Midbrain (tissue), 1 donor: ENCODE data around the gene EPHB1.
"Not testable (repeated sequence)": the region's sequence is repeated elsewhere in the genome, so short reads cannot be mapped to it uniquely, and the experiment has no call there.

Experiments
- DNase-seq: peaks from one replicate; lab custom pipeline; 2025; lab: John Stamatoyannopoulos, UW

The EPHB1 gene

GRCh38 chr3:135215516-135215915, 420.5 kb downstream of the EPHB1 start:
- DNase-seq: no peak

DNA sequence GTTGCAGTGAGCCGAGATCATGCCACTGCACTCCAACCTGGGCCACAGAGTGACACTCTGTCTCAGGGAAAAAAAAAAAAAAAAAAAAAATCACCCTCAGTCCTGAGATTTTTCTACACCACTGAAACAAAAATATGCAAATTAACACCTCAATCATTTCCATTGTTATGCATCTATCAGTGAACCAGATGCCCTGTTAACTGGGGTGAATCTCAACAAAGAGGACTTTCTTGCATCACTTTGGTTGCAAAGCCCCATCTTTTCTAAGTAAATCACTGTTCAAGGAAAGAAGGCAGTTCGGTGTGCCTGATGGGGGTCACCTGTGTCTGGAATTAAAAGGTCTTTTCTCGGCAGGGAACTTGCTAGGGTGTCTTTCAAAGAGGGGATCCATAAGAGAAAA, 421.6 kb downstream of the EPHB1 start:
- DNase-seq: no peak

- DNase-seq: no peak
These were observed 422.7 kb downstream of the EPHB1 start for GRCh38 chr3:135217730-135218129.

DNA sequence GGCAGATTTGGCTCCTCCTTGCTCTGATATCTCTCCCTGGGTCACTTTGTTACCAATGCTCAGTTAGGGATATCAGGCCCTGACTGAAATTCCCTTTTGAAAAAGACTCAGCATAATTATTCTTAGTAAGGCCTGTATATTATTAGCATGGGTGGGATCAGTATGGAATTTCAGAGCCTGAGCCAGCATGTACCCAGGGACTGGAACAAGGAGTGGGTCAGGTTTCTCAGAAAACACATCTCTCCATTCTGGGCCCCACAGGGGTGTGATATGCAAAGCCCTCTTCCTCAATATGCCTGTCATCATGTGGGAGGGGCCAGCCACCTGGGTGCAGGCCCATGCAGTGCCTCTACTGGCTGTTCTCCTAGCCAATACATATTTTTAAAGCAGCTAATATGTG, 423.2 kb downstream of the EPHB1 start:
- no peak for DNase-seq

DNA sequence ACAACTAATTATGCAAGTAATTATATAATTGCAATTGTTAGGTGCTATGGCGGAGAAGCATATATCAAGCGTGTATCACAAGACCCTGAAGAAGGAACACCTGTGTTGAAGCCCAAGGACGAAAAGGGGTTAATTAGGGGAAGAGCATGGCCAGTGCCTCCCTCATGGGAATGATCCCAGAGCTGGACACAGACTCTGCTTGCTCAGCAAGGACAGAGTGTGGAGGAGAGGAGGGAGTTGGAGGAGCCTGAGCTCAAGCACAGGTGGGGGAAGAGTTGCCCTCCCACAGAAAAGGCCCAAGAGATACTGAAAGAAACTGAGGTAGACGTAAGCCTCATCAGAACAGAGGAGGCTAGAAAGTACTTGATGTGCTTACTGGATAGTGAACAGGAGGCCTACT, 423.7 kb downstream of the EPHB1 start:
- DNase-seq: no peak

DNA sequence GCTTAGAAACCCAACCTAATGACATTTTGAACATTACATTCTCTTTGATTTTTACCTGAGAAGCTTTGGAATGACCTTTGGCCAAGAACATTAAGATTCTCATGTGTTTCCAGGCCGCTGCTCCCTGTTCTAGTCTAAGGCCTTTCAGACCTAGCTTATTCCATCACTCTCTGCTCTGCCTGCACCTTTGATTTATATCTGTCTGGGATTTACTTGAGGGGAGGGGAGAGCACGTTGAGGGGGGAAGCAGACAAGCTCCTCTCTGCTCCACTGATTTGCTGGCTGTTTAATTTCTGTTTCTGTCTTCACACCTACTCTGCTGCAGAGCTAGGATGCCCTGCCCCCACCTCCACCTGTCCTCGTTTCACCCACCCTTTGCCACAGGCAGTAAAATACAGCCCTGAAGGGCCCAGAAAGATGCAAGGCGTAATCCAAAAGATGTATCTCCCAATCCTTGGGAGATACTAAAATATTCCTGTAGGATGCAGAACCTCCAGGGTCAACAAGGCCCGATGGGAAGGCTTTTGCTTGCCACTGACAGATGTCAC, 429.8 kb downstream of the EPHB1 start:
- DNase-seq: no peak

GRCh38 chr3:135226057-135226456, 431.0 kb downstream of the EPHB1 start:
- no peak for DNase-seq

GRCh38 chr3:135228201-135228600, 433.1 kb downstream of the EPHB1 start:
- DNase-seq: no peak

- no peak for DNase-seq
These were observed 434.0 kb downstream of the EPHB1 start for GRCh38 chr3:135229018-135229495.

DNA sequence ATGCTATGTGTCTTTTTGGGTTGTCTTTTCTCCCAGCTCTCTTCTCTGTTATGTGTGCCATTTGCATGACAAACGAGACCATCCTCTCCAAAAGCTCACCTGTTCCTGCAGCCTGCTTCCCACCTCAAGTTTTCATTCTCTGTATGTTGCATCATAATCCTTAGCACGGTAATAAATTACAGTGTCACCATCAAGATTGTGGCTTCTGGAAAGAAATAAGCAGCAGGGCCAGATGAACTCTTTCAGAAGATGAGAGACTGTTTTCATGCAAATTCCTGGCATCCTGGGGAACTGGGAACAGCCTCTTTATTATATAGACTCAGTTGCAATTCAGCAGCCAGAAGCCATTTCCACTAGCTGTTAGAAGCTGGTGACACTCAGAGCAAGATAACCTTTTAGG, 436.7 kb downstream of the EPHB1 start:
- no peak for DNase-seq

DNA sequence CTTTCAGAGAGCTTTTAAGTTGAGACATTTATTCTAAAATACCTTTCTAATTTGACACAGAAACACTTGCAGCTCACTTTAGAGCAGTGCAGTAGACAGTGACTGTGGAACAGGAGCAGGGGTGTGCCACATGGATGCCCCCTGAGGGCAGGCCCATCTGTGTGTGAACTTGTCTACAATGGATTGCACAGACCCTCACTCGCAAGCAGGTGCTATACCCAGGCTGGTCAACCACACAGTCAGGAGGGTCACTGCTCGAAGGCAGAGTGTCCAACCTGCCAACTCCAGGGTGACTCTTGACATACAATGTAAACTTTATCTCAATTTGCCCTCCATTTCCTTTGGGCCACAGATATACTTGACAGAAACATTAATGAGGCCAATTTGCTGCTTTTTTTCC, 437.2 kb downstream of the EPHB1 start:
- no peak for DNase-seq

DNA sequence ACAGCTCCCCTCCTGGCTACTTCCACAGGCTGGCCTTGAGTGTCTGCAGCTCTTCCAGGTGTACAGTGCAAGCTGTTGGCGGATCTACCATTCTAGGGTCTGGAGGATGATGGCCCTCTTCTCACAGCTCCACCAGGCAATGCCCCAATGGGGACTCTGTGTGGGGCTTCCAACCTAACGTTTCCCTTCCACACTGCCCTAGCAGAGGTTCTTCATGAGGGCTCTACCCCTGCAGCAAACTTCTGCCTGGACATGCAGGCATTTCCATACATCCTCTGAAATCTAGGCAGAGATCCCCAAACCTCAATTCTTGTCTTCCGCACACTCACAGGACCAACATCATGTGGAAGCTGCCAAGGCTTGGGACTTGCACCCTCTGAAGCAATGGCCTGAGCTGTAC, 438.4 kb downstream of the EPHB1 start:
- not testable (repeated sequence) for DNase-seq

GRCh38 chr3:135235541-135235940, 440.5 kb downstream of the EPHB1 start:
- no peak for DNase-seq

DNA sequence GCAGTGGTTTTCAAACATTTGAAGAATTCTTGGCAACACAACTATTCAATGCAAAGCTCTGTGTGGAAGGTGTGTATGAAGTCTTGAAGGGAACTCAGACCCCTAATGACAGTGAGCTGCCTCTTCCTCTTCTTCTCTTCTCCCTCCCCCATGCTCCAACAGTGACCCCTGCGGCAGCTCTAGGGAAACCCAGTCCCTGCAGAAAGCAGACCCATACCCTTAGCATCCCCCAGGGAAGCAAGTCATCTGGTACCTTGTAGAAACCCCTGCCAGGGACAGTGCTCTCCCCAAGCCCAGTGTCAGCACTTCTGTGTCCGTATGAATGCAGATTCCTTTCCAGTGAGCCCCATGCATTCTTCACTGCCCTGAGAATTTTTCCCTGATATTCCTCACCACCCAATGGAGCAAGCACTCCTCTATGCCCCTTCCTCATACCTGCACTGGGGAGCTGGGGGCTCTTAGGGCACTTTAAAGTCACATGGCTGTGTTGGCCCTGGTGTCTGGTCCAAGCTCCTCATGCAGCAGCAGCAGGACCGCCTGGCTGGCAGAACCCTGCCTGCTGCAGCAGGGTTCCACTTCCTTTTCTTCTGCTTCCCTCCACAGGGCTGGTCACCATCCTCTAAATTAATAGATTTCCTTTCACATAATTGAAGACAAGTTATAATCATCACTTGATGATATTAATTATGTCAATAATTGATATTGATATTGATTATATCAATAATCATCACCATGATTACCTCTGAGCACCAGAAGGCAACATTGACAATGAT, 442.5 kb downstream of the EPHB1 start:
- no peak for DNase-seq

GRCh38 chr3:135238236-135238830, 443.3 kb downstream of the EPHB1 start:
- no peak for DNase-seq

- no peak for DNase-seq
These were observed 444.0 kb downstream of the EPHB1 start for GRCh38 chr3:135238871-135239614.

DNA sequence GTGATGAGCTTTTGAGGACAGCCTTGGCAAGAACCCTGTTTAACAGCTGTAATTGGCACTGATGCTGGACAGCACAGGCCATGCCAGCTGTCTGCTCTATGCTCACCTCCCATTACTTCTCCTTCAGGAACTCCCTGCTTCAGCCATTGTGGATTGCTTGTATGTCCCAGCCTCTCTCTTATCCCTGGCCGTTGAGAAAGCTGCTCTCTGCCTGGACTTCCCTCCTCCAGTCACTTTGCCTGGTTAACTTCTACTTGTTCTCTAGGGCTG, 444.5 kb downstream of the EPHB1 start:
- no peak for DNase-seq

DNA sequence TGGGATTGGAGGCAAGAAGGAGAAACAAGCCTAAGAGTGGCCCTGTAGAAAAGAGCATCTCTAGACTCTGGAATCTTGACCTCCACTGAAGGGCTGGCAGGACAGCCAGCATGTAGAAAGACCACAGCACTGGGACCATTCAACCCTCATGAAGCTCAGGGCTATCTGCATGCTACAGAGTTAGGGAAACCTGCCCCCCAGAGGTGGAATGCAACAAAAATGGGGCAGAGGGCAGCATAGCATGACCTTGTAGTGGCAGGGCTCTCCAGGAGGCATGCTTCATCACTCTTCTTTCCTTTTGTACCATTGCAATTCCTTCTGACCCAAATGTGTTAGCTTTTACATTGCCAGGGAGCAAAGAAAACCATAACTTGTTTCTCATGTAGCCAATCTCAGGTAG, 445.4 kb downstream of the EPHB1 start:
- peak; percentile 14 for DNase-seq

DNA sequence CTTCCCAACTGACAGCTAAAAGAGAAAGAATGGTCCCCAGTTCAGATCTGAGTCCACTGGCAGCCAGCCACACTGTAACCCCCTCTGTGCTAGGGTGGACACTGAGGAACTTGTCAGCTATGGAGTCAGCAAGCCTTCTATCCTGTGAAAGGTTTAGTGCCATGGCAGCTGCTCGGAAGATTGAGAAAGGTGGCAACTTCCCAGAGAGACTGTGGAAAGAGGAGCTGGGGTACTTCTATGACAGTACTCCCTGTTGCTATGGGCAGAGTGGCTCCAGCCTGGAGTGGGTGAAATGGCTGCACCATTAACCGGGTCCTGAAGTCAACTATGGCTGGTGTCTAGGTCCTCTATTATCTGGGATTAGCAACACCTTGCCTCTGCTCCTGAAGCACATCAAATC, 447.2 kb downstream of the EPHB1 start:
- DNase-seq: no peak

- no peak for DNase-seq
These were observed 448.6 kb downstream of the EPHB1 start for GRCh38 chr3:135243616-135244015.

GRCh38 chr3:135246027-135246426, 451.0 kb downstream of the EPHB1 start:
- DNase-seq: no peak

GRCh38 chr3:135248213-135248612, 453.2 kb downstream of the EPHB1 start:
- DNase-seq: no peak

DNA sequence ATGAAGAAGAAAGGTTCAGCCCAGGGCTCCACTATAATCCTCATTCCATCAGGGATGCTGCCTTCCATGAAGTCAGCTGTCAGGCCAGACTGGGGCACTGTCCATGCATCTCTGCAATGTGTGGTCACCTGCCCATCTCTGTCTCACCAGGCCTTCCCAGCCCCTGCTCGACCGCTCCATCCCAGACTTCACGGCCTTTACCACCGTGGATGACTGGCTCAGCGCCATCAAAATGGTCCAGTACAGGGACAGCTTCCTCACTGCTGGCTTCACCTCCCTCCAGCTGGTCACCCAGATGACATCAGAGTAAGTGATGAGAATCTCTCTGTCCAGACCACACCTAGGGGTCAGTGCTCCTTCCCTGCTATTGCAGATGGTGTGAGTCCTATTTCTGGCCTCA, 454.1 kb downstream of the EPHB1 start:
- no peak for DNase-seq
